Measurements from ENCODE around the gene BPIFB3.
"Not testable (repeated sequence)": the region's sequence is repeated elsewhere in the genome, so short reads cannot be mapped to it uniquely, and the experiment has no call there.

The BPIFB3 gene

GRCh38 chr20:33122297-33122696 lies 68.6 kb downstream of the BPIFB3 start:
- not testable (repeated sequence) for DNase-seq (ENCODE audit: low read depth)

Measured in stimulated activated CD4-positive, alpha-beta T cell treated with anti-CD3 and anti-CD28 coated beads, Interleukin-2, amount 100 ng/mL, for 4 hours (primary cell).